Activated T-cell treated with anti-CD3 and anti-CD28 coated beads for 4 hours (primary cell): Measurements from ENCODE around the gene UBQLNL.

Source experiments
- DNase-seq: peaks from one replicate; pipeline ENCODE4 v3.0.0-alpha.2; 2020

Gene UBQLNL, protein sequence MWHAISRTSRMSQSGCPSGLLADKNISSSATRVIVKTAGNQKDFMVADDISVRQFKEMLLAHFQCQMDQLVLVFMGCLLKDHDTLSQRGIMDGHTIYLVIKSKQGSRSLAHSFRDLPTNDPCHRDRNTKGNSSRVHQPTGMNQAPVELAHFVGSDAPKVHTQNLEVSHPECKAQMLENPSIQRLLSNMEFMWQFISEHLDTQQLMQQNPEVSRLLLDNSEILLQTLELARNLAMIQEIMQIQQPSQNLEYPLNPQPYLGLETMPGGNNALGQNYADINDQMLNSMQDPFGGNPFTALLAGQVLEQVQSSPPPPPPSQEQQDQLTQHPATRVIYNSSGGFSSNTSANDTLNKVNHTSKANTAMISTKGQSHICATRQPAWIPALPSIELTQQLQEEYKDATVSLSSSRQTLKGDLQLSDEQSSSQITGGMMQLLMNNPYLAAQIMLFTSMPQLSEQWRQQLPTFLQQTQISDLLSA

GRCh38 chr11:5516599-5516998, at the start of gene UBQLNL:
Gene UBQLNL (minus strand): TSS chr11:5516699. CDS start chr11:5516441, 258 bp downstream.
- DNase-seq, result no peak

DNA sequence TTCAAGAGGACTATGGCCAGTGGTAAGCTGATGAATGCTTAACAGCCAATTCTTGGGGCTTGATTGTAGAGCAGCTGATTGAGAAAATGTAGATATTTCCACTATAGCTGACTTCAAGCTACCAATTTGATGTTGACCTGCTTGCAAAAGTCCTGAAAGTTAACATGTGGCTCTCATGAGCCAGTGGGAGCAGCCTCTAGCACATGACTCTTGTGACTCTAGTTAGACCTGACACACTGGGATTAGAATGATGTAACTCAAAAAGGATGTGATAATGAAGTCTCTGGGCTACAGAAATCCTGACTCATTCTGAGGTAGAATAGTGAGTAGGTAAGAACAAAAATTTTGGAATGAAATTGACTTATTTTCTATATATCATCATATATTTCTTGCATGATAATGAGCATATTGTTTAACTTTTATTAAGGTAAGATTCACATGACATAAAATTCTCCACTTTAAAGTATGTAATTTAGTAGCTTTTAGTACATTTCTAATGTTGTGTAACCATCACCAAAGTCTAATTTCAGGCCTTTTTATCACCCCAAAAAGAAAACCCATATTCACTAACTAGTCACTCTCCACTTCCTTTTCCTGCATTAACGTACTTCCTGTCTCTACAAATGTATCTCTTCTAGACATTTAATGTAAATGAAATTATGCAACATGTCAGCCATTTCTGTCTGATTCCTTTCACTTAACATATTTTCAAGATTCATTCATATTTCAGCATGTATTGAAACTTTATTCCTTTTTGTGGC, 47.9 kb upstream of the UBQLNL start:
- no peak for DNase-seq

DNA sequence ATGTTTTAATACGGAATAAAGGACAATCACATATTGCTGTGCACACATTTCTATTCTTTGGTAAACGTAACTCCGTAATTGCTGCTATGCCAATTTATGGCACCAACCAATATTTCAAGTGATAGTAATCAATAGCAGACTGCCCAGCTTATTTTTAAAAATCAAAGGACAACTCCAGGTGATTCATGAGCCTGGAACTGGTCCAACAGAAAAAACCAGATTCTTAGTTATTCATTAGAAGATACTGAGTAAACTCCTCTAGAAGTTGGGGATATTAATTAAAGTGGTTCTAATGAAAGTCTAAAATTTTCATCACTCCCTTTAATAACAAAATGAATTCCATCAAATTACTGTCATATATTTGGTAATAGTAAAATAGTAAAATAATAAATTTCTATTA, 41.3 kb upstream of the UBQLNL start:
- DNase-seq, result no peak

- DNase-seq, result no peak
These were observed 40.2 kb upstream of the UBQLNL start for GRCh38 chr11:5556596-5557188.

- DNase-seq, result no peak
These were observed 36.8 kb upstream of the UBQLNL start for GRCh38 chr11:5553343-5553742.

- DNase-seq, result no peak
These were observed 34.1 kb upstream of the UBQLNL start for GRCh38 chr11:5550440-5551095.

DNA sequence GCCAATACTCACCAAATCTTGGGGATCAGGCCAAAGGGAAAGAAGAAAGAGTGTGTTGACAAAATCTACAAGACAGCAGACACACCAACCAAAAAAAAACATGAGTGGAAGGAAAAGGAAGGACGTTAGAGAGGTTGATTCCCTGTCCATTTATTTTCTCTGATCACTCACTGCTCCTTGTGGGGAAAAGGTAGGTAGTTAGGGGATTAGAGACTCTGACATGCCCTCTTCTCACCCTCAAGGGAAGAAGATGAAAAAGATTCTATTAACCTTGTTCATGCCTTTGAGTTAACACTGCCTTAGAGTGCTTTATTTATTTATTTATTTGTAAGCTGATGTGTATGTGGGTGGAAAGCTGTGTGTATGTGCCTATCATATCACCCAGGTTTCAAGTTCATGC, 31.9 kb upstream of the UBQLNL start, which contains the start of gene OR52H1:
OR52H1 (minus strand) TSS at position 101 of the 400 bp plus-strand sequence. CDS start 3,035 bp downstream, outside the sequence.
- no peak for DNase-seq

- no peak for DNase-seq
These were observed 31.5 kb upstream of the UBQLNL start for GRCh38 chr11:5547982-5548381.

DNA sequence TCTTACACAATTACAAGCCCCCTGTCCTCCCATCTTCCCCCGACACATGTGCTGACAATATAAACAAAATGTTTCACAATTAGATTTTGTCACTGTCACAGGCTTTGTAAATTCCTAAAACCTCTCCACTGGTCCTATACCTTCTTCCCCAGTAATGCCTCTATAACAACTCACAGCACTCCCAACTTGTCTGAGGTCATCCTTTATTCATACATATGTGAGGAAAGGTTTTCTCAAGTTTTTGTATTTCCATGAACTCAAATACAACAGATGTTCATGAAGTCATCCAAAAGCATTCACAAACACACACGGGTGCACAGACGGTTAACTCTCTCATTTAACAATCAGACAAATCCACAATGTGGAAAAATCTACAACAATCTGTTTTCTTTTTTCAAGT, 30.0 kb upstream of the UBQLNL start:
- no peak for DNase-seq

DNA sequence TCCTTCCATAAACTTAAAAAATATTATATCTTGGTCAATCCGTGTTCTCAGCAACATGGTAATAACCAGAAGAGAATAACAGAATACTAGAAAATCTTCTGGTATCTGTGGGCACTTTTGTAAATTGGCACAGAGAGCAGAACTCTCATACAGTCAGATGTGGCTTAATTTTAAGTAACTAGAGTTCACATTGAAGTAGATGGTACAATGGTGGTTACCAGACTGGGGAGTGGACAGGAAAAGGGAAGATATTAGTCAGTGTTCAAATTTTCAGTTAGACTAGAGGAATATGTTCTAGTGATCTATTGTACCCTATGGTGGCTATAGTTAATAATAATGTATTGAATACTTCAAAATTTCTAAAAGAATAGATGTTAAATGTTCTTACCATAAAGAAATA, 24.9 kb upstream of the UBQLNL start:
- DNase-seq, result no peak

DNA sequence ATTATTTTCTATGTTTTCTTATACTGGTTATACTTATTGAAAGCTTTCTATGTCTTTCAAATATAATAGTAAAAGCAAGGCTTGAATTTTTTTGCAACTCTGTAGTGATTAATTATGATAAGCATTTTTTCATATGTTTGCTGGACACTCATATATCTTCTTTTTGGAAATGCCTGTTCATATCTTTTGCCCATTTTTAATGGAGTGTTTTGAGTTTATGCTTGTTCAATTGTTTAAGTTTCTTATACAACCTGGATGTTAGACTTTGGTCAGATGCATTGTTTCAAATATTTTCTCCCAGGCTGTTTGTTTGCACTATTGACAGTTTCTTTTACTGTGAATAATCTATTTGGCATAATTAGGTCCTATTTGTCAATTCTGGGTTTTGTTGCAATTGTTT, 20.0 kb upstream of the UBQLNL start:
- DNase-seq, result no peak

GRCh38 chr11:5534046-5534445, 17.5 kb upstream of the UBQLNL start:
- DNase-seq, result no peak

- DNase-seq, result no peak
These were observed 14.7 kb upstream of the UBQLNL start for GRCh38 chr11:5531053-5531831.

- no peak for DNase-seq
These were observed 12.0 kb upstream of the UBQLNL start for GRCh38 chr11:5528495-5528894.

- DNase-seq, result no peak
These were observed 11.2 kb upstream of the UBQLNL start for GRCh38 chr11:5527716-5528115.

GRCh38 chr11:5524756-5525155, 8.3 kb upstream of the UBQLNL start:
- DNase-seq, result no peak

- no peak for DNase-seq
These were observed 5.8 kb upstream of the UBQLNL start for GRCh38 chr11:5522308-5522707.

- no peak for DNase-seq
These were observed 5.0 kb upstream of the UBQLNL start for GRCh38 chr11:5521540-5521939.

- DNase-seq, result no peak
These were observed 1.7 kb downstream of the UBQLNL start for GRCh38 chr11:5514841-5515240.

- DNase-seq, result no peak
These were observed 6.7 kb downstream of the UBQLNL start, which contains the start of gene UBQLN3 for GRCh38 chr11:5509803-5510202. Gene UBQLN3 (minus strand): TSS chr11:5509957. CDS start chr11:5509558, 399 bp downstream.

DNA sequence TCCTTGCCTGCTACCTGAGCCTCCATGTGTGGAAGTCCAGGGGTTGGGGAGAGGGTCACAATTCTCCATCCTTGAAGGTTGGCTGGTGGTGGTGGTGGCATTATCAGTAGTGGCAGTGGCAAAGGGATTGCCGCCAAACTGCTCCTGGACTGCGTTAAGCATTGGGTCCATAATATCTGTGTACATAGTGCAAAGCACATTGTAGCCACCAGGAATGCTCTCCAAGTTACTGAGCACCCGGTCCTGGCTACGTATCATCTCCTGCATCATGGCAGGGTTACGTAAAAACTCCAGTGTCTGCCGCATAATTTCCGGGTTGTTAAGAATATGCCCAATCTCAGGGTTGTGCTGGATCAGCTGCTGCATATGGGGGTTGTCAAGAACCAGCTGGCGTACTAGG, 7.9 kb downstream of the UBQLNL start:
- no peak for DNase-seq

DNA sequence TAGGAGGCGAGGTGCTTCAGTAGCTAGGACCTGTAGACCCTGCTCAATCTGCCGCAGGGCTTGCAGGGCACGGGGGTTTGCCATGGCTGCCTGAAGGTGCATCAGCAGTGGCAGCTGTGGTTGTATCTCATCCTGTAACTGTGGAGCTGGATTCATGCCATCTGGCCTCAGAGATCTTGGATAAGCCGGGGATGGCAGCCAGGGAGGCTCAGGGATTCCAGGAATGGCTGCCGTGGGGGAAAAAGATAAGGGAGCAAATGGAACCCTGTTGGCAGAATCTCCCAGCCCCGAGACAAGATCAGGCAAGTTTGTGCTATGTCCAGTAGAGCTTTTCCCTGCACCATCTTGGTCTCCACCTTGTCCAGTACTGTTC, 8.6 kb downstream of the UBQLNL start:
- DNase-seq, result no peak
